ENCODE measurements around the gene DNAJA3.

- TF ChIP-seq YY1 (IDR thresholded peaks at IDR 0.05; ENCODE audit: insufficient read depth, insufficient read length) (no peak), SUZ12 (IDR thresholded peaks at IDR 0.05; ENCODE audit: extremely low read depth, insufficient read depth, insufficient read length) (no peak)
Observed at GRCh38 chr16:4378999-4379690, 46.5 kb upstream of the DNAJA3 start.

All from NT2/D1 (cell line).